K562 (cell line): ENCODE data around the gene SPTLC1. TPM values are rescaled to one million over a fixed set of nuclear protein-coding genes. Genes with fewer than 3 reads are reported as not detected.

Source experiments
- ELF1 ChIP-seq: fragments of 200-800 bp; sonication (Bioruptor generic); IDR thresholded peaks from 2 replicates; pipeline ENCODE4 v1.6.1; 2016; ENCODE audit warnings: missing genetic modification characterization, missing compliant biosample characterization
- NCOR1 ChIP-seq: fragments of 450-650 bp; IDR thresholded peaks from 2 replicates; pipeline ENCODE4 v1.6.1; 2016; ENCODE audit warnings: mild to moderate bottlenecking, moderate library complexity
- NUFIP1 ChIP-seq: fragments of 450-650 bp; IDR thresholded peaks from 2 replicates; pipeline ENCODE4 v1.6.1; 2018; ENCODE audit not compliant: partially characterized antibody
- SAFB2 ChIP-seq: fragments of 200-400 bp; formaldehyde crosslinking; IDR thresholded peaks from 2 replicates; pipeline ENCODE4 v1.6.1; 2018; ENCODE audit warnings: borderline replicate concordance, low read length, low read depth, moderate library complexity; ENCODE audit not compliant: severe bottlenecking
- SMARCE1 ChIP-seq: fragments of 450-650 bp; IDR thresholded peaks from 2 replicates; pipeline ENCODE4 v1.7.1; 2016; ENCODE audit warnings: mild to moderate bottlenecking
- TOE1 ChIP-seq, 2 experiments: fragments of 450-650 bp in 1 of 2; sonication (generic) in 1 of 2; formaldehyde crosslinking in 1 of 2; IDR thresholded peaks; 2 replicates each; pipeline versions ENCODE4 v1.7.1 to v1.8.0; 2016 to 2022; ENCODE audit warnings: borderline replicate concordance in 2 of 2, mild to moderate bottlenecking in 2 of 2, antibody characterized with exemption in 1 of 2, inconsistent platforms in 1 of 2, low read depth in 1 of 2, missing genetic modification reagents in 1 of 2, moderate library complexity in 1 of 2
- YY1 ChIP-seq, 3 experiments: IDR thresholded peaks; 2 replicates each; pipeline ENCODE4 v1.6.1; 2011; ENCODE audit warnings: low read length in 2 of 3, mild to moderate bottlenecking in 2 of 3, moderate library complexity in 2 of 3, borderline replicate concordance in 1 of 3, control low read depth in 1 of 3, low read depth in 1 of 3; ENCODE audit not compliant: insufficient read depth in 3 of 3, insufficient replicate concordance in 2 of 3, control insufficient read depth in 1 of 3, insufficient read length in 1 of 3; ENCODE audit errors: extremely low read depth in 1 of 3
- ZFX ChIP-seq: sonication (generic); formaldehyde crosslinking; IDR thresholded peaks from 2 replicates; pipeline ENCODE4 v1.8.0; 2022; ENCODE audit warnings: mild to moderate bottlenecking, missing genetic modification reagents, moderate library complexity
- ZMIZ1 ChIP-seq, 2 experiments: fragments of 150-350 bp in 1 of 2; IDR thresholded peaks; 2 replicates each; pipeline ENCODE4 v1.6.1; 2012 to 2016; ENCODE audit warnings: low read depth in 2 of 2, low read length in 2 of 2, mild to moderate bottlenecking in 1 of 2, moderate library complexity in 1 of 2
- ZNF395 ChIP-seq: fragments of 200-800 bp; sonication (Bioruptor generic); IDR thresholded peaks from 2 replicates; pipeline ENCODE4 v1.6.1; 2017; ENCODE audit warnings: missing genetic modification characterization, missing compliant biosample characterization
- polyA plus RNA-seq, 8 experiments: library from polyadenylated mRNA; depleted of rRNA in 4 of 8; stranded (reverse) in 5 of 8; unstranded in 3 of 8; fragments of >200 nt; fragmentation: Nextera tagmentation in 2 of 8; fragmentation: Illumina TruSeq in 1 of 8; extraction: Ambion mirVana in 2 of 8; extraction: Trizol in 1 of 8; gene quantifications; 2 replicates each; pipeline versions ENCODE4 v1.2.1 to v1.2.3, GENCODE V29; 2011 to 2014; ENCODE audit warnings: inconsistent platforms in 1 of 8, missing spikeins in 1 of 8
- total RNA-seq, 7 experiments: library from RNA; depleted of rRNA in 6 of 7; stranded (reverse); fragments of >200 nt in 6 of 7; fragmentation: Illumina TruSeq in 2 of 7; extraction: Trizol in 2 of 7; gene quantifications; 2 replicates each; pipeline versions ENCODE4 v1.2.1 to v1.2.3, GENCODE V29; 2011 to 2021; ENCODE audit warnings: low replicate concordance in 1 of 7
- TF ChIP-seq, protein P1 (sequence below): fragments of 450-650 bp; IDR thresholded peaks from 2 replicates; pipeline ENCODE4 v1.6.1; 2016; ENCODE audit warnings: borderline replicate concordance

SPTLC1 gene
- total and polyA plus RNA-seq, 9 of the 15 experiments (the other 6 are each of a cell fraction or from before 2014, with no cell fraction given): 58.8 to 125 (median 84.5) TPM

GRCh38 chr9:92115071-92115858 is at the start of gene SPTLC1 (continued):
- TF ChIP-seq NUFIP1 (no peak), ZFX (peak; percentile 73), ELF1 (tag) (peak; percentile 95), ZNF395 (CRISPR knock-in tag) (peak; percentile 41; the same call in 1 of the 2 replicates), YY1 (IDR thresholded peaks at IDR 0.05; ENCODE audit: borderline replicate concordance in 1 of 3, control insufficient read depth in 1 of 3, extremely low read depth in 1 of 3, insufficient read depth in 3 of 3, insufficient read length in 1 of 3, insufficient replicate concordance in 2 of 3, low read depth in 1 of 3, low read length in 2 of 3) (peak; percentile 67 to 95 (median 90)), NCOR1 (no peak), SMARCE1 (peak; percentile 65), SAFB2 (no peak), ZMIZ1 (IDR thresholded peaks at IDR 0.05; ENCODE audit: low read depth in 2 of 2, low read length in 2 of 2) (0 out of 4 replicates have a peak, but pooled peaks of 1 of the 2 experiments have one; percentile 20), TOE1 (IDR thresholded peaks at IDR 0.05; ENCODE audit: borderline replicate concordance) (no peak; the same call in 1 of the 2 replicates), TOE1 (CRISPR knock-in tag; IDR thresholded peaks at IDR 0.05; ENCODE audit: borderline replicate concordance, low read depth) (no peak)
- TF ChIP-seq, protein P1, sequence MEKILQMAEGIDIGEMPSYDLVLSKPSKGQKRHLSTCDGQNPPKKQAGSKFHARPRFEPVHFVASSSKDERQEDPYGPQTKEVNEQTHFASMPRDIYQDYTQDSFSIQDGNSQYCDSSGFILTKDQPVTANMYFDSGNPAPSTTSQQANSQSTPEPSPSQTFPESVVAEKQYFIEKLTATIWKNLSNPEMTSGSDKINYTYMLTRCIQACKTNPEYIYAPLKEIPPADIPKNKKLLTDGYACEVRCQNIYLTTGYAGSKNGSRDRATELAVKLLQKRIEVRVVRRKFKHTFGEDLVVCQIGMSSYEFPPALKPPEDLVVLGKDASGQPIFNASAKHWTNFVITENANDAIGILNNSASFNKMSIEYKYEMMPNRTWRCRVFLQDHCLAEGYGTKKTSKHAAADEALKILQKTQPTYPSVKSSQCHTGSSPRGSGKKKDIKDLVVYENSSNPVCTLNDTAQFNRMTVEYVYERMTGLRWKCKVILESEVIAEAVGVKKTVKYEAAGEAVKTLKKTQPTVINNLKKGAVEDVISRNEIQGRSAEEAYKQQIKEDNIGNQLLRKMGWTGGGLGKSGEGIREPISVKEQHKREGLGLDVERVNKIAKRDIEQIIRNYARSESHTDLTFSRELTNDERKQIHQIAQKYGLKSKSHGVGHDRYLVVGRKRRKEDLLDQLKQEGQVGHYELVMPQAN: peak; percentile 90; the same call in 1 of the 2 replicates
